GM19468 (cell line): ENCODE data around the gene GMPR.
"Not testable (repeated sequence)": the region's sequence is repeated elsewhere in the genome, so short reads cannot be mapped to it uniquely, and the experiment has no call there.

Experiments used
- ATAC-seq: cut with Tn5 transposase; IDR thresholded peaks from one replicate; pipeline ENCODE4 v1.9.1; 2021; ENCODE audit warnings: mild to moderate bottlenecking, moderate library complexity, moderate number of reproducible peaks; ENCODE audit not compliant: unreplicated experiment; ENCODE audit errors: extremely low read depth

The GMPR gene

GRCh38 chr6:16269442-16270070 lies 31.2 kb downstream of the GMPR start:
- not testable (repeated sequence) for ATAC-seq

- no peak for ATAC-seq
Measured at GRCh38 chr6:16270178-16270794, 31.9 kb downstream of the GMPR start.

DNA sequence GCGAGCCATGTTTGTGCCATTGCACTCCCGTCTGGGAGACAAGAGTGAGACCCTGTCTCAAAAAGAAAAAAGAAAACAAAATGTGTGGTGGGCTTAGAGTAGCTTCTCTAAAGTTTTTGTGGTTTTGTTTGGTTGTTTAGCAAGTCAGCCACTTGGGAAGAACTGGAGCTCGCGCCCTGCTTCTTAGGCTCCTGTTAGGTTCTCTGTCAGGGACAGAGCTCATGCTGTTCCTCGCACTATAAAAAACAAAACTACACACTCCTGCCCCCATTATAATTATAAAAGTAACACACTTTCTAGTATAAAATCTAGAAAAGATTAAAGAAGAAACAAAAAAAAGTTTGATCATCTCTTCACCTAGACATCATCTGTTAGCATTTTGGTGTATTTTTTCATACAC lies 33.0 kb downstream of the GMPR start:
- ATAC-seq, result no peak

DNA sequence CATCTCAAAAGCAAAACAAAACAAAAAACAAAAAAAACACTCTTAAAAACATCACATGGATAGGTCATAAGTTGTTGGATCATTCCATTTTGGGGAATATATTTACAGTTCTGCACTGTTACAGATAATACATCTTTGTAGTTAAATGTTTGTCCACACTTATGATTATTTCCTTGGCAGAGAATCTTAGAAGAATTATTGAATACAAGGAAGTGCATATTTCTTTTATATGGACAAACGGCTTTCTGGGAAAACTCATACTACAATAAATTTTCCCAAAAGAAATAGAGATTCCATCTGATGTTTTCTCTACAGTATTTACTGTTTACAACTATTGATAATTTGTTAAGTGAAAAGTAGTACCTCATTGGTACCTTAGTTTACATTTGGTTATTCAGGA lies 33.8 kb downstream of the GMPR start:
- no peak for ATAC-seq

GRCh38 chr6:16273256-16273655 lies 34.9 kb downstream of the GMPR start:
- ATAC-seq, result no peak

GRCh38 chr6:16274483-16274882 lies 36.1 kb downstream of the GMPR start:
- ATAC-seq, result no peak

GRCh38 chr6:16274885-16275589 lies 36.6 kb downstream of the GMPR start:
- no peak for ATAC-seq

GRCh38 chr6:16277101-16277981 lies 39.0 kb downstream of the GMPR start:
- no peak for ATAC-seq

DNA sequence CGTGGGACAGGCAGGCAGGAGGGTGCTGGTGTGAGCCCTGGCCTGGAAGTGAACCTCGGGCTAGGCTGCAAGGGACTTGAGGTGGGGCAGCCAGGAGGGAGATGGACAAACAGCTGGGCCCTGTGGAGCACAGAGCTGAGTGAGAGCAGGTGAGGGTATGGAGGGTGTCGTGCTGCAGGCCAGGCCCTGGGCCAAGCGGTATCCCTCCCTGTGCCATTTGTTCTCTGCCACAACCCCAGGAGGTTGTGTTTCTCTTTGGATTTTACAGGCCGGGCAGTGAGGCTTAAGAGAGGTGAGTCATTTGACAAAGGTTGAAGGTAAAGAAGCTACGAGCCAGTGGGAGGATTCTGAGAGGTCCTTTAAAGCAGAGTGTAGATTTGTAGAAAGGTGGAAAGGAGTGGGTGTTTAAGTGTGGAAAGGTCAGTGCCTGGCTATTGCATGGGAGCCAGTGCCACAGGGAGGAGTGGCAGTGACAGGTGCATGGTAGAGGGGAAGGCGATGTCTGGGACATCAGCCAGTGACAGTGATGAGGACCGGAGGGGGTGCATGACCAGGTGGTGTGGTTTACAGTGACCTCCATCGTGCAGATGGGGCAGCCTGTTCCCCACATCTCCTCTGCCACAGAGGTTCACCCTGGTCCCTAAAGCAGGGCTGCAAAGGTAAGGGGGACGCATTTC lies 39.8 kb downstream of the GMPR start:
- no peak for ATAC-seq

DNA sequence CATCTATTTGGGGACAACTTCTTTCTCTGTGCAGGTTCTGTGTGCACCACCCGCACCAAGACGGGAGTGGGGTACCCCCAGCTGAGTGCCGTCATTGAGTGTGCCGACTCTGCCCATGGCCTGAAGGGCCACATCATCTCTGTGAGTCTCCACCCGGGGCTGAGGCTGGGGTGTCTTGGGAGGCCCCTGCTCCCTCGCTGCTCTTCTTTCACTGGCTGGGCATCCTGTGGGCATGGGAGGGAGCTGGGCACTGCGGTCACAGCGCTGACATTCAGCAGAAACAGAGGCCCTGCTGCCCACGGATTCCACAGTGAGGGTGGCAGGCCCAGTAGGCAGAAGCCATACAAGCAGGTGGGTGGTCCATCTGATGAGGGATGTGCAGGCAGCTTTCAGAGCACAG lies 40.4 kb downstream of the GMPR start:
- ATAC-seq, result no peak

DNA sequence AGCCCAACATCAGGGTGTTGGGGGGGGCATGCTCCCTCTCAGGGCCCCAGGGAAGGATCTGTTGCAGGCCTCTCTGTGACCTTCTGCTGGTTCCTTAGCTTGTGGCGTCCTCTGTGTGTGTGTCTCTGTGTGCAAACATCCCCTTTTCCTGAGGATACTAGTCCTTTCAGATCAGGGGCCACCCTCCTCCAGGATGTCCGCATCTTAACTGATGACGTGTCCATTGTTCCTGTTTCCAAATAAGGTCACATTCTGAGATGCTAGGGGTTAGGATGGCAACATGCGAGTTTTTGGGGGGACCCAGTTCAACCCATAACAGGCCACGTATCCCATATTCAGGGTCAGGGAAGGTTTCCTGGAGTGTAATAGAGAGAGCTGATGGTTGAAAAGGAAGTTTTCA lies 40.9 kb downstream of the GMPR start:
- no peak for ATAC-seq

DNA sequence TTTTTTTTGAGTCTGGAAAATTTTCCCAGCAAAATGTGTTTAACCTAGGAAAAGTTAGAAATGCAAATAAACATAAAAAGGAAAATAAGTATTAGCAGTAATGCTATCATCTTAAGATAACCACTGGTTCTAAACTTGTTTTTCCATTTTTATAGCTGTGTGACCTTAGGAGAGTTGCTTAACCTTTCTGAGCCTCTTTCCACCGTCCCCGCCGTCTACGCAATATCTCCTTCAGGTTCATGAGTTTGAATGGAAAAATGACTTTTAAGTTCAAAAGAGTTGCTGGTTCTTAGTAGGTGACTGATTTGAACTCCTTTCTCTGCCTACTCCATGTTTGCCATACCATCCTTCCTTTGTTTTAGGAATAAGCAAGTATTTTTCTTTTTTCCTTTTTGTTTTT lies 44.0 kb downstream of the GMPR start:
- ATAC-seq, result no peak

DNA sequence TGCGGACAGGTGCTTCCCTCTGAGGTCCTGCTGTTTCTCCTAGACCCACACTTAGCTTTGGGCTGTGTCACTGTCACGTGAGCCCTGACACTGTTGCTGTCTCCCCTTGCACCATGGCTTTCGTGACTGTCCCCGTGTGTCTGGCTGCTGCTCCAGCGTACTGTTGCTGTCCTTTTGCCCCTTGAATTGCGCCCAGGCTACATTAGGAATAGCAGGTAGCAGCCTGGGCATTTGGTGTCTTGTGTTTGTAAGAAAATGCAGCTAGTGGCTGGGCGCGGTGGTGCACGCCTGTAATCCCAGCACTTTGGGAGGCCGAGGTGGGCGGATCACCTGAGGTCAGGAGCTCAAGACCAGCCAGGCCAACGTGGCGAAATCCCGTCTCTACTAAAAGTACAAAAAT lies 46.1 kb downstream of the GMPR start:
- no peak for ATAC-seq

GRCh38 chr6:16285467-16286150 lies 47.2 kb downstream of the GMPR start:
- ATAC-seq, result no peak

- no peak for ATAC-seq
Measured at GRCh38 chr6:16286151-16286522, 47.8 kb downstream of the GMPR start.

GRCh38 chr6:16288163-16288562 lies 49.8 kb downstream of the GMPR start:
- ATAC-seq, result no peak

DNA sequence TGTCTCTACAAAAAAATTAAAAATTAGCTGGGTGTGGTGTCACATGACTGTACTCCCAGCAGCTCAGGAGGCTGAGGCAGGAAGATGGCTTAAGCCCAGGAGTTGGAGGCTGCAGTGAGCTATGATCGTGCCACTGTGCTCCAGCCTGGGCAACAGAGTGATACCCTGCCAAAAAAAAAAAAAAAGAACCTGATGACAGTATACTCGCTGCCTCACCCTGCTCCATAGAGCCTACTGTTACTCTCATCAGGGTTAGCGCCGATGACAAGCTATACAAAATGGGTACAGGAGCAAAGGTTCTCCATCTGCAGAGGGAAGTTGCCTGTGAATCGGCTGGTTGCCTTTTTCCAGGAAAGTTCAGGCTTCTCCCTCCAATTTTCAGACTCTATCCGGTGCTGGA lies 53.4 kb downstream of the GMPR start:
- ATAC-seq, result no peak

- ATAC-seq, result no peak
Measured at GRCh38 chr6:16292432-16292831, 54.0 kb downstream of the GMPR start.

DNA sequence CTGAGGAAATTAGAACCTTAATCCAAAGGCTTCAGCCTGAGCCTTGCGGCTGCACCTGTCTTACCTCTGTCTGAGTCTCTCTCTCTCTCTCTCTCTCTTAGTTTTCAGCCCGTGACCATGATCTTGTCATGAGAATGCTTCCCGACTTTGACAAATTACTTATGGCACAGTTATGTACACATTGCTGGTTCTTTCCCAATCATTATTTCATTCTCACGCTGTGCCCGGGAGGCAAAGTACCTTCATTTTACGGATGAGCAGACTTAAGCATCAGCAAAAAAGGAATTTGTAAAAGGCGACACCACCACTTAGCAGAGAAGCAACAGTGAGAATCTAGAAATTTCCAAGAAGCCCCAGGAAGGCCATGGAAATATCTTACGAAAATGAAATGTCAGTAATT lies 54.6 kb downstream of the GMPR start:
- ATAC-seq, result no peak

- no peak for ATAC-seq
Measured at GRCh38 chr6:16294371-16294770, 56.0 kb downstream of the GMPR start.
